KBM-7 (cell line): Measurements from ENCODE around the gene HOXA10.

Experiments used
- DNase-seq: peaks from one replicate; pipeline ENCODE4 v3.0.0-alpha.2; 2015
- in situ Hi-C: fragments of 300-500 bp; cut with MboI; formaldehyde crosslinking; loops from 2 replicates; pipeline ENCODE4 v1.14.3; 2020; ENCODE audit warnings: low sequenced_read_pairs, low pct_unique_long_range_greater_than_20kb, mixed read lengths

The HOXA10 gene

DNA sequence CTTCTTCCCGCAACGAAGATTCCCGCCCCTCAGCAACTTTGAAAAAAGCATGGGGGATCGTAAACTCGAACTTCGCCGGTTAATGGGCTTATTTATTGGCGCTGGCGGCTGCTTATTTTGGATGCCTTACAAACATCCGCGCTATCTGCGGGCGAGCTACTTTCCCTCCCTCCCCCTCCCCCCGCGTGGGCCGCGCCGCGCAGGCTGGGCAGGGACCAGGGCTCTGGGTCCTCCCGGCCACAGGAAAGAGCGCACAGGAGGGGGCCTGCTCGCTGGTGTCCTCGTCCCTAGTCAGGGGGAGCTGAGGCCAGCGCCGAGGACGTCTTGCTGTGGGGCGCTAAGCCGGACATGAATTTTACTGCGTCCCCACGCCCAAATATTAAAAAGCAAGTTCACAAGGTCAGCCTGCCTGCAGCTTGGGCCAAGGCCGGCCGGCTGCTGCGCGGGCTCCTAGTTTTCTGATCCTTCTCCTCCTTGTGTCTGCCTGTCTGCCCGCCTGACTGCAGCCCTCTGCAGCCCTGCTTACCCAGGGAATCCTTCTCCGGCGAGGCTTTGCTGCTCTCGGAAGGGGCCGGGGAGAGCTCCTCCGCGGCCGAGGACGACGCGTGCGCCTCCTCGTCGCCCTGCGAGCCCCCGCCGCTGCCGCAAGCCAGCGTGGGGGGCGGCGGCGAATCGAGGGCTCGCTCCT, 1.2 kb downstream of the HOXA10 start:
- in situ Hi-C loops: loop anchor here (25.0 kb wide), 1 partner anchor 1311 kb away; no protein-coding TSS in a partner anchor
- peak; percentile 59 for DNase-seq

DNA sequence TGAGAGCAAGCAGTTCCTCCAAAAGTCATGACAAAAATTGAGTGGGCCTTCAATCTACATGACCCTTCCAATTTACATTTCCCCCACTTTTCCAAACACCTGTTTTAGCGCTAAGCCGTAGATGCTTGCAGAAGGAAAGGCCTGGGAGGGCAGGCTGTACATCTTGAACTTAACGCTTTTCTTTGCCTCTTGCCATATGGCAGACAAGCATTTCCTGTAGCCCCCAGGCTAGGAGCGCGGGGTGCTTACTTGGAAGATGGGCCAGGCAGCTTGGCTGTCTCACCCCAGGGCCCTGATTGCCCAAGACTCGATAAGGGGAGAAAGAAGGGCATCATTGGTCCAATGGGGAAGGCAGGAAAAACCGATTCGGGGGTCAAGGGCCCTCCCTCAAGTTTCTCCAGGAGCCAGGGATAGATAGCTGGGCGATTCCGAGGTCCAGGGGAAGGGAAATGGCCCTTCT, 1.8 kb downstream of the HOXA10 start:
- peak; percentile 49 for DNase-seq
- in situ Hi-C loops: loop anchor here (25.0 kb wide), 1 partner anchor 1310 kb away; no protein-coding TSS in a partner anchor

DNA sequence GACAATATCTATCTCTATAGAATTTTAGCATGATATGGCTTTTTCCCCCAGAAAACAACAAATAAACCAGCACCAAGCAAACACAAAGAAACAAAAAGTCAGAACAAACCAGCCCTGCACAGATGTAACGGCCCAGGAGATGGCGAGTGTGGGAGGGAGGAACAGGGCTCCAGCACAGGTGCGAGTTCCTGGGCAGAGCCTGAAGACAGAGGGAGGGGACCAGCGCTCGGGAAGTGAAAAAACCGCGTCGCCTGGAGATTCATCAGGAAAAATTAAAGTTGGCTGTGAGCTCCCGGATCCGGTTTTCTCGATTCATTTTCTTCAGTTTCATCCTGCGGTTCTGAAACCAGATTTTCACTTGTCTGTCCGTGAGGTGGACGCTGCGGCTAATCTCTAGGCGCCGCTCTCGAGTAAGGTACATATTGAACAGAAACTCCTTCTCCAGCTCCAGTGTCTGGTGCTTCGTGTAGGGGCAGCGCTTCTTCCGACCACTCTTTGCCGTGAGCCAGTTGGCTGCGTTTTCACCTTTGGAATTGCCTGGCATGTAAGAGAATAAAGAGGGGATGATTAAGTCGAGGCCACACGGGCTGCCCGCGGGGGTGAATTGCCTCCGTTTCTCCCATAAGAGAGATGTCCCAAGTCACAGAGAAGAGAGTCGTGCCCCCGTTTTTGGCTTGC, 2.3 kb downstream of the HOXA10 start:
- in situ Hi-C loops: loop anchor here (25.0 kb wide), 1 partner anchor 1309 kb away; no protein-coding TSS in a partner anchor
- peak; percentile 74 for DNase-seq

DNA sequence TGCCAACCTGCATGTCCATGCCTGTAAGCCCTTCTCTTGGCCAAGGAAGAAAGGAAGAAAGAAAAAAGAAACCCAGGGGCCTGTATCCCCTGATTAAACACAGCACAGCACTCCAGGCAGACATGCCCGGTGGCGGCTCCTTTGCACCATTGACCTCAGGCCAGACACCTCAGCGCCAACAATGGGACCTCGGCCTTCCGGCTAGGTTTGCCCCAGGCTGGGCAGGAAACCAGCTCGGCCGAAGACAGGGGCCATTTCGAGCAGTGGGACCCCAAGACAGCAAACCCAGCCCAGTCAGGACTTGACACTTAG, 2.8 kb downstream of the HOXA10 start:
- DNase-seq: no peak
- in situ Hi-C loops: loop anchor here (25.0 kb wide), 1 partner anchor 1309 kb away; no protein-coding TSS in a partner anchor

DNA sequence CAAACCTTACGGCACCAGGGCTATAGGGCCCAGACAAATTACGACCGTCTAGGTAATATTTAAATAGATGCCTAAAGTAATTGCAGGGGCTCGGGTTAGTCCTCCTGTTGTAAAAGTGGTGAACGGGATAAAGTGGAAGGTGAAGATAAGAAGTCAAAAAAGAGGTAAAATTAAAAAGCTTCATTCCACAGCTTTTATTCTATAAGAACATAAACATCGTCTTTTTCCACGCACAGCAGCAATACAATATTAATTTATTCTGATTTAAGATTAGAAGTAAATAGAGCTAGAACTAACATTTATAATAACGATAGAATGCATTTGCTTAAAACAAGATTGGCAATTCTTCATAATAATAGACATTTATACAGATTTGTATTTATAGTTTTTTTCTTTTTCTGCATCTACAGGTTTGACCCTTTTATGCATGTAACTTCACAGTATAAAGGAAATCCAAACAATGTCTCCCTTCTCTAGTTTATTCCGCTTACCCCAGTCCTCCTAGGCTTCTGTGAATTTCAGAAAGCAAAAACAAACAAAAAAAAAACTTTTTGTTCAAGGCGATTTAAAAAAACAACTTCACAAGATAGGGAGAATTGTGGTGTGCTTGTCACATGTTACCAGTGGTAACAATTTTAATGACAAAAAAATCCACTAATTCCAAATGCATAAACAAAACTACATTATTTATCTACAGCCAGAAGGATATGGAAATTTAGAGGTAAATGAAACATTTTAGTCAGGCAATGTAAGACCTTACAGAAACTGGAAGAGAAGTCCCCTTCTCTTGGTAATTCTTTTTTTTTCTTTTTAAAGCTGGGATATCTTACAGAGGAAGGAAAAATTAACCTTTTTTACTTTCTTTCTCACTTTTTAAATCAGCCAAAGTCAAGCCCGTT, 3.4 kb downstream of the HOXA10 start:
- peak; percentile 30 for DNase-seq
- in situ Hi-C loops: loop anchor here (25.0 kb wide), 1 partner anchor 1308 kb away; no protein-coding TSS in a partner anchor

DNA sequence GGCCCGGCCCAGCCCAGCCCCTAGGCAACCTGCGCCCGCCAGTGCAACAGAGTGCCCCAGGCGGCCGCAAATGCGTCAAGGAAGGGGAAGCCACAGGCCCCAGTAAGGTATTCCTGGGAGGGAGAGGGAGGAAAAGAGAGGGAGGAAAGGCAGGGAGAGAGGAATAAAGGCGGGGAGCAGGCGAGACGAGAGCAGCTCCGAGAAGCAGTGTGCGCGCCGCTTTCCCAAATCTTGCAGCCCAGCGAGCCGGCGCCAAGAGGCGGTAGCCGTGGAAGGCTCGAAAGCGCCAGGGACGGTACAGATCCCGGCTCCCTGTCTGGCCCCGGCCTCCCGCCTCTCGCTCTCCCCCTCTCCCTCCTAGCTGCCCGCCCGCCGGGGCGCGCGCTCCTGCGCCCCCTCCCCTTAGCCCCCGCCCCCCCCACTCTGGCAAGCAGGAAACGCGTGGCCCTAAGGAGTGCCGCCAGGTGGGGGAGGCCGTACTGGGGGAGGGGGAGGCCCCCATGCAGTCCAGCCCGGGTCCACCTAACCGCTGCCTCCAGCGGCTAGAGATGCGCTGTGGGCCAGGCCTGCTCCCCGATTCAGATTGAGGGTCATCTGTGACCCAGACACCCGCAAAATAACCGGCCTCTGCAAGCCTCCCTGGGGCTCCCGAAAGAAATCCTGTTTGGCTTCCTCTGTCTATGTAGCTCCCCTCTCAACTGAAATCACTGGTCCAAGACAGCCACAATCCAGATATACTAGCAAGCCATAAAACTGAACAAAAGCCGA, 4.3 kb downstream of the HOXA10 start:
- DNase-seq: peak; percentile 71
- in situ Hi-C loops: loop anchor here (25.0 kb wide), 1 partner anchor 1308 kb away; no protein-coding TSS in a partner anchor

DNA sequence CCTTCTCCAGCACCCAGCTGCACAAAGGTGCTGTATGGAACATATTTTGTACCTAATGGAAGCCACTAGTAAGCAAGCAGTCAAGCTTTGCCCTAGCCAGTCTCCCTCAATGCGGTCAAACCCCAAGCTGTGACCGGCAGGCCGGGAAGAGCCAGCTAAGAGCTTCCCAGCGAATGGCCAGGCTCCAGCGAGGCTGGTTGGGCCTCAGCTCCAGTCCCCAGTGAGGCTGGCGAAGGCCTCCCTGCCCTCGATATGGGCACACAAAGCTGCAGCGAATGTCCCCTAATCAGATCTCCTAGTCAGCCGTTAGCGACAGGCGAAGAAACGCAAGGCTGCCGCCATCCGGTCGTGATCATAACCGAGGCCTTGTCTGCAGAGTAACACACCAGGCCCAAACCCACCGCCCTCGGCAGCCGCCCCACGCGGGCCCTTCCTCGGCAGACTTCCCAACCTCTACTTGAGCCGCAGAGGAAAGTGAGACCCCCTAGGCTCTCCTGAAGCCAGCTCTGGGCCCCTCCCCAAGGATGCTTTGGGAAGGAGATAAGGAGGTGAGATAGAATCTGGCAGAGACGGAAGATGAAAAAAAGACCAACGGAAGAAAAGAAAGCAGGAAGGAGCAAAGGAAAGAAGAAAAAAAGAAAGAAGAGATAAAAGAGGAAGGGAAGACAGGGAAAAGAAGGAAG, 5.7 kb downstream of the HOXA10 start:
- in situ Hi-C loops: loop anchor here (25.0 kb wide), 1 partner anchor 1306 kb away; no protein-coding TSS in a partner anchor

DNA sequence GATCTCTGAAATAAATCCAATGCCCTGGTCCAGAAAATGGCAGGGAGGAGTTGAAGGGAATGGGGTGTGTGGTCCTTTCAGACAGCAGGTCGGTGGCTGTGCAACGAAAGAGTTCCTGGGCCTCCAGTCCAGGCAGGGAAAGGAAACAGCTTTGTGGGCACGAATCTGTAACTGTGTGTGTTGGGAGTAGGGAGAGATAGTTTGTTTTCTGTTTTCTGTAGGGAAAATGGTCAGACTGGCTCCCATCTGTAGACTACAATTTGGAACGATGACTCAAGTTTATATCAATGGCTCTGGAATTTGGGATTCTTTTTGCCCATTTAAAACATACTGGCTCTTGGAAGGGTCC, 6.2 kb downstream of the HOXA10 start:
- DNase-seq: no peak
- in situ Hi-C loops: loop anchor here (25.0 kb wide), 1 partner anchor 1306 kb away; no protein-coding TSS in a partner anchor

More for the DNA sequence above, 5.7 kb downstream of the HOXA10 start:
- peak; percentile 86 for DNase-seq

DNA sequence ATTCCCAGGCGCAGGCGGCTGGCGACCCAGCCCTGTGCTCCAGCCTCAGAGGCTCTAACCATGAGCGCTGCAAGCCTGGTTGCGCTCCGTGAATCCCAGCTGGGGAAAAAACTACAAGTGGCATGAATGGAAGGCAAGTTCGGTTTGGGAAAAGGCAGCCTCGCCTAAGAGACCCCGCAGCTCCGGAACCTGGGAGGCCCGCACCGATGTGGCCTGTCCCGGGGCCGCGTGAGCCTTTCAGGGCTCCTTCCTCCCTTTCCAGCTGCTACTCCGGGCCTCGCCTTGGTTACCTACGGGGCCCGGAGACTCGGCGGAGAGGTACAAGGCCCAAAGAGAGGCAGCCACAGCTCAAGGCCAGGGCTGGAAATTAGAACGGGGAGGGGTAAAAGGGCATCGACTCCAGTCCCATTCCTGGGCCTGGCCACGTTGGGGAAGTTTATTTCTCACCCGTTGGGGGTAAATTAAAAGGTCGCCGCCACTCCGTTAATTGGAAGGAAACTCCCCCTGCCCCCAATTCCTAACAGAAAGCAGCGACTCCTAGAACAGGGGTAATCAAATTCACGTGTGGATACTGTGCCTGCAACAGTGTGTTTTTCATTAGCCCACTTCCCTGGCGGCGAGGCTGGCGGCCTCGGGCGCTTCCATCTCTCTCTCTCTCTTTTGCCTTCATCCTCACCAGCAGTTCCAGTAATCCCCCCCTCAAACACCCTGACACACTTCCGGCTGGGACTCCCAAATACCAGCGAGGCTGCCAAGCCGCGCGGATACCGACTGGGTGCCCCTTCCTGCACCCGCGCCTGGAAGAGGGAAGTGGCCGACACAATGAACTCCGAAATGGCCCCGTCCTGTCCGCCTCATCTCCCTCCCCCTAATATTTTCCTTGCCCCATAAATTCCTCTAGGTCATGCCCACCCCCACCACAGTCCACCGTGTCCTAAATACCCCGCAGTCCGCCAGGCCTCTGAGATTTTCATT, 7.3 kb downstream of the HOXA10 start:
- DNase-seq: peak; percentile 86
- in situ Hi-C loops: loop anchor here (25.0 kb wide), 1 partner anchor 1305 kb away; no protein-coding TSS in a partner anchor

DNA sequence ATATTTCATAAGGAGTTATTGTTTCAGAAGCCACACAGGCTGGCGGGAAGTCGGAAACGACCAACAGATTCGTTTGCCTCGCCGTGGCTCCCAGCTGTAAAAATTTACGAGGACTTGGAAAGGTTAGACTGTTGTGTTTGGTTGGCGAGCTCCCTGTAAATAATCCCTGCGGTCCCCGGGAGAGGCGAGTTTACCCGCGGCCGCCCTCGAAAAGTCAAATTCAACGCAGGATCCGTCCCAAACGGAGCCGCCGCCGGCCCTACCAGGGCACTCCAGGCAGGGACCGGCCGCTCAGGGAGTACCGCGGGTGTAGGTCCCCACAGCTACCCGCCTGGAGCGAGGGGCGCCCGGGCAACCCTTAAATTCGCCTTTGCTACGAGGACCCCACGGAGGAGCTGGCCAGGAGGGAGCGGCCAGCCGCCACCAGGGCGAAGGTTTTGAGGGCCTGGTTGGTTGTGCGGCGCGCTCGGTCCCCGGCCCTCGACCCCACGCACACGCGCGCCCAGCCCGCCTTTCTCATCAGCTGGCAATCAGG, 8.1 kb downstream of the HOXA10 start:
- no peak for DNase-seq
- in situ Hi-C loops: loop anchor here (25.0 kb wide), 1 partner anchor 1304 kb away; no protein-coding TSS in a partner anchor

DNA sequence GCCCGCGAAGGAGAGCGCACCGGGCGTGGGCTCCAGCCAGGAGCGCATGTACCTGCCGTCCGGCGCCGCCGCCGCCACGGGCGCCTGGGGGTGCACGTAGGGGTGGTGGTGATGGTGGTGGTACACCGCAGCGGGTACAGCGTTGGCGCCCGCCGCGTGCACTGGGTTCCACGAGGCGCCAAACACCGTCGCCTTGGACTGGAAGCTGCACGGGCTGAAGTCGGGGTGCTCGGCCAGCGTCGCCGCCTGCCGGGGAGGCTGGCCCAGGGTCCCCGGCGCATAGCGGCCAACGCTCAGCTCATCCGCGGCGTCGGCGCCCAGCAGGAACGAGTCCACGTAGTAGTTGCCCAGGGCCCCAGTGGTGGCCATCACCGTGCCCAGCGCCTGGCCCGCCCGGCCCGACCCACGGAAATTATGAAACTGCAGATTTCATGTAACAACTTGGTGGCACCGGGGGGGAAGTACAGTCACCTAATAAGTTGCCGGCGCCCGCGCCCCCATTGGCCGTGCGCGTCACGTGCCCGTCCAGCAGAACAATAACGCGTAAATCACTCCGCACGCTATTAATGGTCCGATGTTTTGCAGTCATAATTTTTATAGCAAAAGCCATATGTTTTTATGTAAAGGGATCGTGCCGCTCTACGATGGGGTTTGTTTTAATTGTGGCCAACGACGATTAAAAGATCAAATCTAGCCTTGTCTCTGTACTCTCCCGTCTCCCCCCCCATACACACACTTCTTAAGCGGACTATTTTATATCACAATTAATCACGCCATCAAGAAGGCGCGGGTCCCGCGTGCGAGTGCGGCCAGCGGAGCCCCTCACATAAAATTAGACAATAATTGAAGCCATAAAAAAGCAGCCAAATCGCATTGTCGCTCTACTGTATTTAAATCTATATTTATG, 8.8 kb downstream of the HOXA10 start, which contains the start of gene HOXA9:
TSS of gene HOXA9 (minus strand) at position 449 of the 907 bp plus-strand sequence. CDS start at position 369, 80 bp downstream.
- DNase-seq: peak; percentile 92
- in situ Hi-C loops: loop anchor here (25.0 kb wide), 1 partner anchor 1303 kb away; no protein-coding TSS in a partner anchor

DNA sequence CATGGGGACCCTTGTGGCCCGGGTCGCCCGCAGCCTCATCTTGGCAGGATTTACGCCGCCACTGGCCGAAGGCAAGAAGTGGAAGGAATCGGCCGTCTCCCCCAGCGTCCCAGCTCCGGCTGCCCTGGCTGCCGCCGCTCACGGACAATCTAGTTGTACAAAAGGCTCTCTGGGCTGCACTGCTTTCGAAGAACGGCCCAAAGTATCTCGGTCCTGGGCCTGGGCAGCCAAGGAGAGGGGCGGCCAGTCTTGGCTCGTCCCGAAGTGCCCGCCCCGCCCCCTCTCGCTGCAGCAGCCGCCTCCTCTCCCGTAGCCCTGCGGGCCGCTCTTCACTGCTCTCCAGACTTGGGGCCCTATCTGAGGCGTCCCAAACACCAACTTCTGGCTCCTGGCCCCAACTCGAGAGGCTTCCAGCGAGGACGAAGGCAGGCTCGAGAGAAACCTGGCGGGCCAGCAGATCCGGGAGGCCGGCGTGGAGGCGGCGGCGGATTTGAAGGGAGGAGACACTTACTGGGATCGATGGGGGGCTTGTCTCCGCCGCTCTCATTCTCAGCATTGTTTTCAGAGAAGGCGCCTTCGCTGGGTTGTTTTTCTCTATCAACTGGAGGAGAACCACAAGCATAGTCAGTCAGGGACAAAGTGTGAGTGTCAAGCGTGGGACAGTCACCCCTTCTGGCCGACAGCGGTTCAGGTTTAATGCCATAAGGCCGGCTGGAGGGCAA, 9.6 kb downstream of the HOXA10 start:
- DNase-seq: peak; percentile 74
- in situ Hi-C loops: loop anchor here (25.0 kb wide), 1 partner anchor 1302 kb away; no protein-coding TSS in a partner anchor

DNA sequence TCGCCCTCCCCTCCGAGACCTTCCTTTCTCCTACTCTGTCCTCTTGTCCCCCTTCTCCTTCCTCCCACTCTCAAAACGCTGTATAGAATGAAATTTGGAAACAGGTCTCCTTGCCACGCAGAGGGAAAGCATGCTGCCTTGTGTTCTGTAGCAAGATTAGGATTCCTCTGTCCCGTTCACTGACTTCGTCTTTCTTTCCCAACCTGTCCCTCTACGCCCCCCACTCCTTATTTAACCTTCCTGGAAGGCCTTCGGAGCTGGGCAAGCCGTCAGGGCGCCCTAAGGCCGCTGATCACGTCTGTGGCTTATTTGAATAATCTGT, 10.1 kb downstream of the HOXA10 start:
- in situ Hi-C loops: loop anchor here (25.0 kb wide), 1 partner anchor 1302 kb away; no protein-coding TSS in a partner anchor
- DNase-seq: no peak

DNA sequence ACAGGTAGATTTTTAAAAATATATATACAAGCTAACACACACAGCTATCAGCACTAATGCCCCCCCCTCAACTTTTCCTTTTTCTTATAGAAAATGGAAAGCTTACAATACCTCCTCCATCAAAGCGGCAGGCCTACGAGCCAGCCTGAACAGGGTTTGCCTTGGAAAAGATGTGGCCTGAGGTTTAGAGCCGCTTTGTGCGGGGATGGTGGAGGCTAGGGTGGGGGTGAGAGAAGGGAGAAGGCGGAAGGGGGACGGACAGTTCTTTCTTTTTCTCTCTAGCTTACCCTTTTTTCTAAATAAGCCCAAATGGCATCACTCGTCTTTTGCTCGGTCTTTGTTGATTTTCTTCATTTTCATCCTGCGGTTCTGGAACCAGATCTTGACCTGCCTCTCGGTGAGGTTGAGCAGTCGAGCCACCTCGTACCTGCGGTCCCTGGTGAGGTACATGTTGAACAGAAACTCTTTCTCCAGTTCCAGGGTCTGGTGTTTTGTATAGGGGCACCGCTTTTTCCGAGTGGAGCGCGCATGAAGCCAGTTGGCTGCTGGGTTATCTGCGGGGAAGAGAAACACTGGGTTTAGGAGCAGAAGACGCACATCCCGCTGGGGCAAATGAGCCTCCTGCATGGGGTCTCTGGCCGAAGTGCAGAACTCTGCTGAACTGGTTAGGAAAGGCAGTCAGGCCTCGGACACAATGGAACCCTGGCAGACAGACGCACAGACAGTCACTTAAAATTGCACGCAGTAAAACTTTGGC, 10.7 kb downstream of the HOXA10 start:
- DNase-seq: peak; percentile 45
- in situ Hi-C loops: loop anchor here (25.0 kb wide), 1 partner anchor 1301 kb away; no protein-coding TSS in a partner anchor
